ENCODE data around the gene OR2A2.

DNA sequence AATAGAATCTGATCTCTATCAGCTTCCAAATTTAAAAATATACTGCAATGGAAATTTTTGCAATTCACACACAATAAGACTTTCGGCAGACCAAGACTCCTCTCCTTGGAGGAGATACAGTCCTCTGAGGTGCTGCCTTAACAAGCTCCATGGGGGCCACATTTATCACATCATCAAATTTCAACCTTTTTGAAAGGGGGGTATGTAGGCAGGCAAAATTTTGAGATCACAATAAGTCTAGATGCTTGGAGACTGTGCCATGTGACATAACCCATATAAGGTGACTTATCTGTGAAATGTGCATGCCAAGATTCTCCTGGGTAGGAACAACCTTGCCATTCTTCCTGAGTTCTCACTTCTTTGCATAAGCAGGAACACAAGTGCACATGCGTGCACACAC is 23.4 kb upstream of the OR2A2 start, which contains the start of gene OR2A12:
- TF ChIP-seq, protein P1, sequence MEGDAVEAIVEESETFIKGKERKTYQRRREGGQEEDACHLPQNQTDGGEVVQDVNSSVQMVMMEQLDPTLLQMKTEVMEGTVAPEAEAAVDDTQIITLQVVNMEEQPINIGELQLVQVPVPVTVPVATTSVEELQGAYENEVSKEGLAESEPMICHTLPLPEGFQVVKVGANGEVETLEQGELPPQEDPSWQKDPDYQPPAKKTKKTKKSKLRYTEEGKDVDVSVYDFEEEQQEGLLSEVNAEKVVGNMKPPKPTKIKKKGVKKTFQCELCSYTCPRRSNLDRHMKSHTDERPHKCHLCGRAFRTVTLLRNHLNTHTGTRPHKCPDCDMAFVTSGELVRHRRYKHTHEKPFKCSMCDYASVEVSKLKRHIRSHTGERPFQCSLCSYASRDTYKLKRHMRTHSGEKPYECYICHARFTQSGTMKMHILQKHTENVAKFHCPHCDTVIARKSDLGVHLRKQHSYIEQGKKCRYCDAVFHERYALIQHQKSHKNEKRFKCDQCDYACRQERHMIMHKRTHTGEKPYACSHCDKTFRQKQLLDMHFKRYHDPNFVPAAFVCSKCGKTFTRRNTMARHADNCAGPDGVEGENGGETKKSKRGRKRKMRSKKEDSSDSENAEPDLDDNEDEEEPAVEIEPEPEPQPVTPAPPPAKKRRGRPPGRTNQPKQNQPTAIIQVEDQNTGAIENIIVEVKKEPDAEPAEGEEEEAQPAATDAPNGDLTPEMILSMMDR (IDR thresholded peaks at IDR 0.05) = no peak
- TF ChIP-seq POLR2AphosphoS5 (IDR thresholded peaks at IDR 0.05) = no peak
- no peak for TF ChIP-seq EP300 (IDR thresholded peaks at IDR 0.05)

Measured in upper lobe of left lung (tissue), 4 donors.